H54 (cell line): Measurements from ENCODE around the gene IGFBP5.

Experiments used
- DNase-seq: peaks from one replicate; pipeline ENCODE4 v3.0.0; 2011; ENCODE audit warnings: low spot score, mixed read lengths; ENCODE audit not compliant: insufficient read length
- FAIRE-seq: peaks from 3 replicates; lab custom pipeline; 2011; peaks lifted over from hg19 to GRCh38; lab: Jason Lieb, UNC
- POLR2A ChIP-seq: IDR thresholded peaks from 2 replicates; pipeline ENCODE4 v1.6.1; 2011; ENCODE audit warnings: low read depth, mild to moderate bottlenecking, low read length

The IGFBP5 gene

GRCh38 chr2:216688731-216689340 is 6.5 kb downstream of the IGFBP5 start:
- no peak for TF ChIP-seq POLR2A
- FAIRE-seq (no peak), DNase-seq (no peak)

DNA sequence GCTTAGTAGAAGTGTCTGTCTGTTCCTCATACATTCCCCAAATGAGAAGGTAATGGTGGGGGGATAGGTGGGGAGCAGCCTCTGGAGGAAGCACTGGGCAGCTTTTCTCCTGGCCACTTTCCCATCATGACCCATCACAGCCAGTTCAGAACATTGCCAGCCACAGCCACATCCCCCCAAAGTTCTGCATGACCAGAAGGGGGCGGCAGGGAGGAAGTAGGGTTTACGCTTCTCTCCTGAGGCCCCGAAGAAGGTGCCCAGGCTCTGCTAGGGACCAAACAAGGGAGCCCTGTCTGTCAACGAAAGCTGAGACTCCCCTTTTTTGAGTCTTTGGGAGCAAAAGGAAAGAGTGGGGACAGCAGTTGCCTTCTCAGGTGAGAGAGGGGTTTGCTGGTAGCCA is 7.7 kb downstream of the IGFBP5 start:
- no peak for FAIRE-seq
- TF ChIP-seq POLR2A, result no peak
- no peak for DNase-seq

GRCh38 chr2:216687111-216687510 is 8.2 kb downstream of the IGFBP5 start:
- DNase-seq, result no peak
- no peak for FAIRE-seq
- TF ChIP-seq POLR2A, result no peak

DNA sequence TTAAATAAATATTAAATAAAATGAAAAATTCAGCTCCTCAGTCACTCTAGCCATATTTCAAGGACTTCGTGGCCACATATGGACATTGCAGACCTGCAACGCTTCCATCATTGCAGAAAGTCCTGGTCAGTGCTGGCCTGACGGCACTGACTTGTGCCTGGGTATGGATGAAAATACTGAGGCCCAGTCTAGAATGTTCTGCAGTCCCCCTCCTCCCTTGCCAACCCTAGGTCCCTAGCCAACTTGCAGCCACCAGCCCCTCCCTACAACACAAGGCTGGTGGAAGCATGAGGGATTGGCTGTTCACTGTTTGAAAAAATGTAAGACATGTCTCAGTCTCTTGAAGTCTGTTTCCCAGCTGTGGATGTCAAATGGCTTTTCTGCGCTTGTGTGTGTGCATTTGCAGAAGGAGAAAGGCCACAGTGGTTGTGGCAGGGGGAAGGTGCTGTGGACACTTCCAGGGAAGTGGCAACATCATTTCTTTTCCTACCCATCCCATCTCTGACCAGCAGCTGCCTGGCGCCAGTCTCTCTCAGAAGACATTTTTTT is 9.9 kb downstream of the IGFBP5 start:
- no peak for TF ChIP-seq POLR2A
- FAIRE-seq, result no peak
- DNase-seq, result no peak

- no peak for TF ChIP-seq POLR2A
- no peak for DNase-seq
- FAIRE-seq, result no peak
Measured at GRCh38 chr2:216683846-216684245, 11.5 kb downstream of the IGFBP5 start.

GRCh38 chr2:216681683-216682082 is 13.7 kb downstream of the IGFBP5 start:
- no peak for DNase-seq
- FAIRE-seq, result no peak
- TF ChIP-seq POLR2A, result no peak

DNA sequence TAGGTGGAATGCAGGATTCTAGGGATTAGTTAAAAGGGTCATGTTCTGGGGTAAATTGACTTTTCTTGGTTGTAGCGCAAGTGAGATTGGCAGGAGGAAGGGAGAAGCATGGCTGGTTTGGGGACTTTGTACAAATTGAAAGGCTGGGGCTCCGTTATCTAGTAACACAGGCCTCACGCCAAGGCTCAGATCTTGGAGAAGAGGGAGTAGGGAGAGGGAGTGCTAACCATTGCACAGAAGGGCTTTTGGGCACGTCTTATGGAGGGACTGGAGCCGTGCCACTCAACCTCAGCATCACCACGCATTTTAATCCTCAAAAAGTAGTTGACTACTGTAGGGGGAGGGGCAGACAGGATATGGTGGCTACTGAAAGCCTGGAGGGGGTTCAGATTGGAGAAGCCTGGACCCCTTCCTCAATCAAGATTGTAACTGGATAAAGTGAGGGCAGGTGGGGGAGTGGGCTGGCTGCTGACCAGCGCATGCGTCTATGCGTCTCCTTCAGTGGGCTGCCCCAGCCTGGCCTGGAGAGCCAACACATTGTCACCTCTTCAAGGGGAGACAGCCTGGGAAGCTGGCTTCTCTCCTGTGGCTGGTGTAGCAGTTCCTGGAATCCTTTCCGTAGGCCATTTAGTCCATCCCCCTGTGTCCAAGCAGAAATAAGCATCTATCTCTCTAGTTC is 14.3 kb downstream of the IGFBP5 start:
- DNase-seq (no peak), FAIRE-seq (no peak)
- TF ChIP-seq POLR2A, result no peak

- no peak for DNase-seq
- no peak for TF ChIP-seq POLR2A
- FAIRE-seq, result no peak
Measured at GRCh38 chr2:216679658-216680024, 15.7 kb downstream of the IGFBP5 start.

GRCh38 chr2:216678813-216679657 is 16.3 kb downstream of the IGFBP5 start:
- no peak for FAIRE-seq
- no peak for TF ChIP-seq POLR2A

DNA sequence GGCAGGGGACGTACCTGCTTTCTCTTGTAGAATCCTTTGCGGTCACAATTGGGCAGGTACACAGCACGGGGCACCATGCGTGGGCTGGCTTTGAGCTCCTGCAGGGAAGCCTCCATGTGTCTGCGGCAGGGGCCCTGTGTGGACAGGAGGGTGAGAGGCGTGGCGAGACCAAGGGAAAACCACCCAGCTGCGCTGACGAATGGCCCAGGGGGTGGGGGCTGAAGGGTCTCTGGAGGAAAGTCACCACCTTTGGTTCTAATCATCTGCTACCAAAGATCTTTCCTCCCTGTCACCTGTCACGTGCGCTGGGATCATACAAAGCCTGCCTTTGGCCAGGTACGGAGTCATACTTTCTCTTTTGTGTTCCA is 17.3 kb downstream of the IGFBP5 start:
- FAIRE-seq (no peak), DNase-seq (no peak)
- TF ChIP-seq POLR2A, result no peak

More at GRCh38 chr2:216678813-216679657, 16.3 kb downstream of the IGFBP5 start:
- DNase-seq, result no peak

DNA sequence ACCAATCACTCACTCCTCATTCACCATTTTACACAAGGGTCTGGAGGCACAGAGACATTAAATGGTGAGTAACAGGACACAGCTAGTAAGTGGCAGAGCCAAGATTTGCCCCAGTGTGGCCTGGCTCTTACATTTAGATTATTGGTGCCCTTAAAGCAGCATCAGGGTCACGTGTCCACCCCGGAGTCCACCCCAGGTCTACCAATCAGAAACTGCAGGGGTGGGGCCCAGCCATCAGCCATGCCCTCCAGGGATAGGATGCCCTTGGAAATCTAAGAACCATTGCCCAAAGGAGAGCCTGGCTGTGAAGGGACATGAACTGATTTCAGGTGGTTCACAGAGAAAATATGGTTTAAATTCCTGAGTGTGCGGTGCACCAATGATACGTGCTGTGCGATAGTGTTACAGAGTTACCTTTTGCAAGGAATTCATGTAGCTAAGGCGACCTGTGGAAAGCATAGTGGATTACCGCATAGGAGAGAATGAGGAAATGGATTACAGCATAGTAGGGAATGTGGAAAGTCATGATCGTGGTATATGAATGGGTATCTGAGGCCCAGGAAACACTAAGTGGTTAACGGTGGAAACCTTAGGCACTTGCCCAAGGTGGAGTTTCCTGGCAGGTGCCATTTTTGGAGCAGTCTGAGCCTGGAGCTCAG is 17.8 kb downstream of the IGFBP5 start:
- no peak for FAIRE-seq
- no peak for DNase-seq
- TF ChIP-seq POLR2A, result no peak

DNA sequence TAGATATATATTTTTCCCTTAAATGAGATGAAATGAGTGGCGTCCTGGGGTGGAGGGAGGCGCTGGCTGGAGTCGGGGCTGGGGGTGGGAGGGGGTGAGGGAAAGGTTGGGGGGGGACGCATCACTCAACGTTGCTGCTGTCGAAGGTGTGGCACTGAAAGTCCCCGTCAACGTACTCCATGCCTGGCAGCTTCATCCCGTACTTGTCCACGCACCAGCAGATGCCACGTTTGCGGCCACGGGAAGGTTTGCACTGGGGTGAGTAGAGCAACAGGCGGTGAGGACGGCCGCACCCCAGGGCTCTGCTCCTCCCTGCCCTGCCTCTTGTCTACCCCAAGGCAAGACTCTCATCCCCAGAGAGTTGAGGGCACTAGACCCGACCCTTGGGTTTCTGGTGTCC is 18.7 kb downstream of the IGFBP5 start:
- TF ChIP-seq POLR2A, result no peak
- DNase-seq (no peak), FAIRE-seq (no peak)

- FAIRE-seq (no peak), DNase-seq (no peak)
- TF ChIP-seq POLR2A, result no peak
Measured at GRCh38 chr2:216674376-216674775, 21.0 kb downstream of the IGFBP5 start.

- FAIRE-seq, result no peak
- no peak for TF ChIP-seq POLR2A
- DNase-seq, result no peak
Measured at GRCh38 chr2:216673609-216674008, 21.7 kb downstream of the IGFBP5 start.

- no peak for FAIRE-seq
- no peak for DNase-seq
- no peak for TF ChIP-seq POLR2A
Measured at GRCh38 chr2:216673021-216673420, 22.3 kb downstream of the IGFBP5 start.
